PC-9 (cell line): ENCODE results near the gene DNAAF2. TPM values are rescaled to one million over a fixed set of nuclear protein-coding genes. Genes with fewer than 3 reads are reported as not detected.
"Not testable (repeated sequence)": the region's sequence is repeated elsewhere in the genome, so short reads cannot be mapped to it uniquely, and the experiment has no call there.

Experiments used
- BruUV-seq: library from RNA; stranded (reverse); fragments of 400-500 nt; replicated peaks from 2 replicates; lab custom pipeline; 2021; lab: Mats Ljungman, UMichigan
- CTCF ChIA-PET: fragments of 300-600 bp; sonication (Branson Sonifier 250); formaldehyde crosslinking; loops from one replicate; lab custom pipeline; 2022; ENCODE audit warnings: antibody characterized with exemption; lab: Charles Lee
- POLR2A ChIA-PET: fragments of 300-600 bp; sonication (Branson Sonifier 250); formaldehyde crosslinking; loops from one replicate; lab custom pipeline; 2022; ENCODE audit warnings: antibody characterized with exemption; ENCODE audit not compliant: unreplicated experiment; lab: Charles Lee
- DNase-seq, 2 experiments: peaks; one replicate each; pipeline versions ENCODE4 v3.0.0 to v3.0.0-alpha.2; 2015 to 2022; ENCODE audit warnings: mixed read lengths in 1 of 2
- H2AFZ ChIP-seq: fragments of 200-600 bp; sonication (generic); 2 replicates; pipeline ENCODE4 v1.8.1; 2017; ENCODE audit warnings: antibody characterized with exemption
- H3F3A ChIP-seq: fragments of 200-600 bp; sonication (generic); 2 replicates; pipeline ENCODE4 v1.8.1; 2017; ENCODE audit warnings: antibody characterized with exemption, mild to moderate bottlenecking, low read depth; ENCODE audit not compliant: insufficient read depth
- H3K27ac ChIP-seq: fragments of 200-600 bp; sonication (generic); 2 replicates; pipeline ENCODE4 v1.6.1; 2016; ENCODE audit warnings: mixed run types
- H3K27me3 ChIP-seq: fragments of 200-600 bp; sonication (generic); 2 replicates; pipeline ENCODE4 v1.6.1; 2016; ENCODE audit warnings: low read depth, mixed run types; ENCODE audit not compliant: insufficient read depth
- H3K36me3 ChIP-seq: fragments of 200-600 bp; sonication (generic); 2 replicates; pipeline ENCODE4 v1.6.1; 2016; ENCODE audit warnings: low read depth, mixed run types
- H3K4me1 ChIP-seq: fragments of 200-600 bp; sonication (generic); replicated peaks from 2 replicates; pipeline ENCODE4 v1.6.1; 2016; ENCODE audit warnings: mixed run types; ENCODE audit not compliant: insufficient read depth
- H3K4me2 ChIP-seq: fragments of 200-600 bp; sonication (generic); 2 replicates; pipeline ENCODE4 v1.6.1; 2017; ENCODE audit warnings: mixed run types
- H3K4me3 ChIP-seq: fragments of 200-600 bp; sonication (generic); 2 replicates; pipeline ENCODE4 v1.6.1; 2016; ENCODE audit warnings: mixed run types
- H3K79me2 ChIP-seq: fragments of 200-600 bp; sonication (generic); 2 replicates; pipeline ENCODE4 v1.6.1; 2017; ENCODE audit warnings: low read depth, mixed run types
- H3K9me2 ChIP-seq: fragments of 200-600 bp; sonication (generic); 2 replicates; pipeline ENCODE4 v1.8.1; 2017; ENCODE audit warnings: mild to moderate bottlenecking; ENCODE audit not compliant: insufficient read depth
- H3K9me3 ChIP-seq: fragments of 200-600 bp; sonication (generic); 2 replicates; pipeline ENCODE4 v1.8.1; 2016; ENCODE audit warnings: low read depth; ENCODE audit not compliant: insufficient read depth
- H4K20me1 ChIP-seq: fragments of 200-600 bp; sonication (generic); 2 replicates; pipeline ENCODE4 v1.8.1; 2017; ENCODE audit not compliant: insufficient read depth
- CTCF ChIP-seq: fragments of 200-600 bp; sonication (generic); conservative IDR thresholded peaks from 2 replicates; pipeline ENCODE4 v1.6.1; 2017; ENCODE audit warnings: mixed run types, antibody characterized with exemption, mild to moderate bottlenecking, moderate library complexity
- EZH2 ChIP-seq: fragments of 200-600 bp; sonication (generic); IDR thresholded peaks from 2 replicates; pipeline ENCODE4 v1.8.0; 2017; ENCODE audit warnings: antibody characterized with exemption, low read depth
- intact Hi-C: fragments of 100-400 bp; cut with micrococcal nuclease; formaldehyde crosslinking; loops from one replicate; pipeline ENCODE4 v1.10.0; 2022; ENCODE audit not compliant: unreplicated experiment
- total RNA-seq: library from RNA; stranded (reverse); gene quantifications from 2 replicates; pipeline ENCODE4 v1.2.3, GENCODE V29; 2021

The DNAAF2 gene
- total RNA-seq, 1 experiment from 2014 or later = 8.2 TPM

- peaks cover 32% of the 10 kb centered on the region for H3K4me1 ChIP-seq
- intact Hi-C loops = loop anchor here (2.0 to 10.0 kb wide), 4 partner anchors 36 to 121 kb away; partner anchors contain the start of genes DNAAF2, MGAT2 and RPL36AL
- H2AFZ ChIP-seq = peak within 1 kb of the TSS; percentile 69
- H4K20me1 ChIP-seq = peaks cover 39% of the 10 kb centered on the region
- H3K9me3 ChIP-seq = no peaks in the 10 kb centered on the region
- POLR2A ChIA-PET = interaction anchor here (0.5 to 0.8 kb wide), 5 partner anchors 34 to 1480 kb away, joined by 3 to 5 read pairs (median 4); partner anchors contain the start of genes MGAT2 and RPL36AL
- H3K4me2 ChIP-seq = peak within 1 kb of the TSS; percentile 79
- peak within 1 kb of the TSS; percentile 97 for H3K4me3 ChIP-seq
- no peaks in the 10 kb centered on the region for H3K9me2 ChIP-seq
- peak; percentile 95 to 97 for DNase-seq
- CTCF ChIA-PET = interaction anchor here (0.8 to 1.9 kb wide), 3 partner anchors 13 to 124 kb away, joined by 3 to 6 read pairs (median 6); partner anchors contain the start of genes LRR1, MGAT2 and RPL36AL
- H3K27me3 ChIP-seq = no peaks in the 10 kb centered on the region
- H3K79me2 ChIP-seq = peaks cover 52% of the 10 kb centered on the region
- H3K36me3 ChIP-seq = peaks cover 42% of the 10 kb centered on the region
- H3F3A ChIP-seq = peaks cover 60% of the 10 kb centered on the region
- no TSS peak for BruUV-seq
- peak within 1 kb of the TSS; percentile 85 for H3K27ac ChIP-seq
- TF ChIP-seq CTCF (no peak), EZH2 (no peak)
Measured at GRCh38 chr14:49585803-49586672, 49.0 kb downstream of the DNAAF2 start, which contains the start of gene RPS29. Gene RPS29, minus strand, starts transcription at chr14:49586380. Its CDS starts 34 bp downstream, at chr14:49586346.

GRCh38 chr14:49584981-49585640 is 49.9 kb downstream of the DNAAF2 start:
- Histone ChIP-seq H3K4me3 (peak overlapping the region; percentile 97), H3K27ac (peak overlapping the region; percentile 85), H4K20me1 (peaks cover 47% of the 10 kb centered on the region), H3F3A (peaks cover 69% of the 10 kb centered on the region), H3K4me2 (peak overlapping the region; percentile 79), H3K79me2 (peaks cover 61% of the 10 kb centered on the region), H3K36me3 (peaks cover 42% of the 10 kb centered on the region), H3K4me1 (peaks cover 32% of the 10 kb centered on the region)
- POLR2A ChIA-PET = interaction anchor here (0.6 to 0.7 kb wide), 2 partner anchors 15 to 143 kb away, joined by 3 to 27 read pairs; no protein-coding TSS in a partner anchor
- not testable (repeated sequence) for DNase-seq, H3K9me3 ChIP-seq, H3K27me3 ChIP-seq, H2AFZ ChIP-seq, BruUV-seq, H3K9me2 ChIP-seq
- CTCF ChIA-PET = interaction anchor here (0.7 kb wide), 1 partner anchor 124 kb away, joined by 3 read pairs; no protein-coding TSS in a partner anchor
- intact Hi-C loops = loop anchor here (5.0 to 10.0 kb wide), 3 partner anchors 37 to 120 kb away; partner anchors contain the start of genes MGAT2 and RPL36AL

- H2AFZ ChIP-seq = no peak overlapping the region
- H3K9me2 ChIP-seq = no peaks in the 10 kb centered on the region
- H3K79me2 ChIP-seq = peaks cover 72% of the 10 kb centered on the region
- peaks cover 32% of the 10 kb centered on the region for H3K4me1 ChIP-seq
- no peaks in the 10 kb centered on the region for H3K9me3 ChIP-seq
- no peak for DNase-seq
- BruUV-seq = no TSS peak
- H3K36me3 ChIP-seq = peaks cover 42% of the 10 kb centered on the region
- peak overlapping the region; percentile 85 for H3K27ac ChIP-seq
- H3F3A ChIP-seq = peaks cover 73% of the 10 kb centered on the region
- TF ChIP-seq CTCF = no peak
- no peak for TF ChIP-seq EZH2
- peak overlapping the region; percentile 97 for H3K4me3 ChIP-seq
- intact Hi-C loops = loop anchor here (10.0 kb wide), 2 partner anchors 79 to 119 kb away; no protein-coding TSS in a partner anchor
- H4K20me1 ChIP-seq = peaks cover 51% of the 10 kb centered on the region
- no peaks in the 10 kb centered on the region for H3K27me3 ChIP-seq
- ChIA-PET POLR2A (no interaction called here), CTCF (no interaction called here)
- peak overlapping the region; percentile 79 for H3K4me2 ChIP-seq
Measured at GRCh38 chr14:49584058-49584457, 51.0 kb downstream of the DNAAF2 start.
